GM12873 (cell line): ENCODE data around the gene NTRK3.

Source experiments
- CTCF ChIP-seq: IDR thresholded peaks from 2 replicates; pipeline ENCODE4 v1.5.1; 2012; ENCODE audit warnings: low read depth, mild to moderate bottlenecking, moderate library complexity, low read length, control low read depth; ENCODE audit not compliant: insufficient read depth; ENCODE audit errors: missing control alignments

Gene NTRK3

GRCh38 chr15:88256279-88257230, at the start of gene NTRK3:
NTRK3 (minus strand) TSS chr15:88256739; CDS start chr15:88256153, 586 bp downstream.
- TF ChIP-seq CTCF, result no peak

GRCh38 chr15:88303395-88303794, 46.9 kb upstream of the NTRK3 start:
- no peak for TF ChIP-seq CTCF

- TF ChIP-seq CTCF, result no peak
Measured at GRCh38 chr15:88302373-88302772, 45.8 kb upstream of the NTRK3 start.

- no peak for TF ChIP-seq CTCF
Measured at GRCh38 chr15:88301311-88301710, 44.8 kb upstream of the NTRK3 start.

- no peak for TF ChIP-seq CTCF
Measured at GRCh38 chr15:88300861-88301260, 44.3 kb upstream of the NTRK3 start.

- TF ChIP-seq CTCF, result no peak
Measured at GRCh38 chr15:88300089-88300488, 43.5 kb upstream of the NTRK3 start.

- TF ChIP-seq CTCF, result no peak
Measured at GRCh38 chr15:88299497-88299896, 43.0 kb upstream of the NTRK3 start.
